Measurements from ENCODE around the gene GNAI3.

The GNAI3 gene

DNA sequence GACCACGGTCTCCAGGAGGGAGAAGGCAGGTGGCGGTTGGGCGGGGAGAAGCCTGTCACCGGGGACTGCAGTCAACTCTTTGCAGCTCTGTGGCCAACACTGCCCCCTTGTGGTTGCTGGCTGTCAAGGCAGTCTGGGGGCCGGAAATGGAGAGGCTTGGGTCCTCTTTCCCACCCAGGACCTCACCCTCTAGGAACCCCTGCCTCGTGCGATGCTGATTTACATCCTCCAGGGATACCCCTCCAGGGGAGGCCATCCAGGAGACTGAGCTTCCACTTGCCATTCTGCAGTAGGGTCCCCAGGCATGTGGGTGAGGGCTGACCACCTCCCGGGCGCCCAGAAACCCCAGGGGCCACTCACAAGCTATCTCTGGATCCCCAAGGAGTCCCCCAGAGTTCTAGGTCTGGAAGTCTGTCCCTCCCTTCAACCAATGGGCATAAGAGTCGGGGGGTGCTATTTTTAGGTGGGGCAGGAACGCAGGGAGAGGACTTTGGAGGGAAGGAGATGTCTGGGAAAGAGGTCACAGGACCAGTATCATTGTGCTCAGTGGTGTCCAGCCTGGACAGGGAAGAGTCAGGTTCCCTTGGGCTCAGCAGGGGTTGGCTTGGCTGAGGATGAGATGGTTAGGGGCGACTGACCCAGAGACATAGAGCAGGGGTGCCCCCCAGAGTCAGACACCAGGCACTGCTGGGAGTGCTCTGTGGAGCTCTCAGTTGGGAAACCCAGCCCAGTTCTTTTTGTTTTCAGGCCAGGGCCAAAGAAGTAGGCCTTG lies 15.9 kb upstream of the GNAI3 start:
- H3K27ac ChIP-seq: peak overlapping the region; percentile 81

DNA sequence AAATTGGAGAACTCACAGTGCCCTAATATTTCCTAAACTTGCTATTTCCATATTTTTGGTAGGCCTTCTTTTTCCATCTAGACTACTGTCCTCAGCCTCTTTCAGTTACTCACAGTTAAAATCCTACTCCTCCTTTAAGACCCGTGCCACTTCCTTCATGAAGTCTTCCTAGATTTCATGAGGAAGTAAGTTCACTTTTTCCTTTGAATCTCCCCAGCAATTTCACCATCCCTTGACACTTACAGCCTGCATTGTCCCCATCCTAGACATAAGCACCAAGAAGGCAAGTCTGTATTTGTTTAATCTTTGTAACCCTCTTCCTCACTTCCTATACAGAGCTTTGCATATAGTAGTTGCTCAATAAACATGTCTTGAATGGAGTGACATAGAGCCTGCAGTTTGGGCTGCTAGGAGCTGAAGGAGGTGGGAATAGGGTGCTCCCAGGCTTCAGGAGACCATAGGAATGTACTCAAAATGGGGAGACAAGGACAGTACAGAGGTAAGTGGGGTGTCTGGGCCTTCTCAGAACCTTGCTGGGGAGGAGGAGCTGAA lies 14.0 kb upstream of the GNAI3 start:
- Histone ChIP-seq H3K27me3 (ENCODE audit: insufficient read depth, low read depth, severe bottlenecking) (no peaks in the 10 kb centered on the region), H3K27ac (no peak overlapping the region), H3K4me3 (ENCODE audit: low read depth, low read length) (no peak overlapping the region), H3K36me3 (no peaks in the 10 kb centered on the region), H3K9me3 (ENCODE audit: severe bottlenecking) (no peaks in the 10 kb centered on the region)
- no peak for DNase-seq
- TF ChIP-seq, protein P1, sequence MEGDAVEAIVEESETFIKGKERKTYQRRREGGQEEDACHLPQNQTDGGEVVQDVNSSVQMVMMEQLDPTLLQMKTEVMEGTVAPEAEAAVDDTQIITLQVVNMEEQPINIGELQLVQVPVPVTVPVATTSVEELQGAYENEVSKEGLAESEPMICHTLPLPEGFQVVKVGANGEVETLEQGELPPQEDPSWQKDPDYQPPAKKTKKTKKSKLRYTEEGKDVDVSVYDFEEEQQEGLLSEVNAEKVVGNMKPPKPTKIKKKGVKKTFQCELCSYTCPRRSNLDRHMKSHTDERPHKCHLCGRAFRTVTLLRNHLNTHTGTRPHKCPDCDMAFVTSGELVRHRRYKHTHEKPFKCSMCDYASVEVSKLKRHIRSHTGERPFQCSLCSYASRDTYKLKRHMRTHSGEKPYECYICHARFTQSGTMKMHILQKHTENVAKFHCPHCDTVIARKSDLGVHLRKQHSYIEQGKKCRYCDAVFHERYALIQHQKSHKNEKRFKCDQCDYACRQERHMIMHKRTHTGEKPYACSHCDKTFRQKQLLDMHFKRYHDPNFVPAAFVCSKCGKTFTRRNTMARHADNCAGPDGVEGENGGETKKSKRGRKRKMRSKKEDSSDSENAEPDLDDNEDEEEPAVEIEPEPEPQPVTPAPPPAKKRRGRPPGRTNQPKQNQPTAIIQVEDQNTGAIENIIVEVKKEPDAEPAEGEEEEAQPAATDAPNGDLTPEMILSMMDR (IDR thresholded peaks at IDR 0.05; ENCODE audit: low read depth, low read length): no peak

More for the DNA sequence above, 15.9 kb upstream of the GNAI3 start:
- Histone ChIP-seq H3K36me3 (no peaks in the 10 kb centered on the region), H3K4me3 (ENCODE audit: low read depth, low read length) (peak overlapping the region; percentile 40), H3K27me3 (ENCODE audit: insufficient read depth, low read depth, severe bottlenecking) (no peaks in the 10 kb centered on the region), H3K9me3 (ENCODE audit: severe bottlenecking) (no peaks in the 10 kb centered on the region)
- TF ChIP-seq, protein P1 (IDR thresholded peaks at IDR 0.05; ENCODE audit: low read depth, low read length): peak; percentile 97
- peak; percentile 92 for DNase-seq

DNA sequence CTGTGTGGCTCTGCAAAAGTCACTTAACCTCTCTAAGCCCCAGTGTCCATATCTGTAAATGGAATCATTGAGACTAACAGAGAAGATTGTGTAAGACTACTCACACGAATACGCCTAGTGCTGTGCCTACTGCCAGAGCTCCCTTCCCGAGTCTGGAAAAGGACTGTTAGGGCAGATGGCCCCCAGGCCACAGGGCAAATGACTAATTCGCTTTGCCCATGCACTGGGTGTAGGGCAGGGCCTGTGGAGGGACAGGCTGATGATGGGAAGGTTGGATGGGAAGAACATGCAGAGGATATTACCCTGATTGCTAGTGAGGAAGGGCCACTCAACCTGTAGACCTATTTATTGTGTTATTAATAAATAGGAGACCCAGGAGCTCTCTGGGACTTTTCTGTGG lies 12.9 kb upstream of the GNAI3 start:
- no peaks in the 10 kb centered on the region for H3K36me3 ChIP-seq
- no peaks in the 10 kb centered on the region for H3K27me3 ChIP-seq (ENCODE audit: insufficient read depth, low read depth, severe bottlenecking)
- H3K27ac ChIP-seq: peak overlapping the region; percentile 63
- H3K9me3 ChIP-seq (ENCODE audit: severe bottlenecking): no peaks in the 10 kb centered on the region
- DNase-seq: no peak
- H3K4me3 ChIP-seq (ENCODE audit: low read depth, low read length): no peak overlapping the region
- TF ChIP-seq, protein P1 (IDR thresholded peaks at IDR 0.05; ENCODE audit: low read depth, low read length): no peak

DNA sequence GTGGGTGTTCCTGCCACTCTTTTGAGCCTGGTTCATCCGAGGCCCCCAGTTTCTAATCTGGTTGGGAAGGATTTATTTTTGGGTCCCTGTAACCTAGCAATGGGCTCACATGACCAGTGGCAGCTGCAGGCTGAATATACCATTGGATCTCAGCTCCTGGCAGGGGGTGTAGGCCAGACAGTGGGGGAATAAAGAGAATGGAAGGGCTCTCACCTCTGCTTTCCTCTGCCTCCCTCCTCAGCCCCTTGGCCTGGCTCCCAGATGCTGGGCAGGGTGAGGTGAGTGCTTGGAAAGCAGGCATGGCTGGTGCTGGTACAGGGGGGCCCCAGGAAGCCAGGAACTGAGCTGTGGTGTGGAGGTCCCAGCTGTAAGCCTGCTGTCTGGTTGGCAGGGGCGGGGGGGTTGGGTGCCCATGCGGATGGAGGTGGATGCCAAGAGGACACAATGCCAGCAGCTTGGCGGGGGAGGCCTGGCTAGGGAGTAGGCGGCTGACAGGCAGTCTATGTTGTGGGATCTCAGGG lies 12.4 kb upstream of the GNAI3 start:
- Histone ChIP-seq H3K36me3 (no peaks in the 10 kb centered on the region), H3K27me3 (ENCODE audit: insufficient read depth, low read depth, severe bottlenecking) (no peaks in the 10 kb centered on the region), H3K27ac (peak overlapping the region; percentile 63), H3K4me3 (ENCODE audit: low read depth, low read length) (no peak overlapping the region), H3K9me3 (ENCODE audit: severe bottlenecking) (no peaks in the 10 kb centered on the region)
- TF ChIP-seq, protein P1 (IDR thresholded peaks at IDR 0.05; ENCODE audit: low read depth, low read length): no peak
- DNase-seq: peak; percentile 70

DNA sequence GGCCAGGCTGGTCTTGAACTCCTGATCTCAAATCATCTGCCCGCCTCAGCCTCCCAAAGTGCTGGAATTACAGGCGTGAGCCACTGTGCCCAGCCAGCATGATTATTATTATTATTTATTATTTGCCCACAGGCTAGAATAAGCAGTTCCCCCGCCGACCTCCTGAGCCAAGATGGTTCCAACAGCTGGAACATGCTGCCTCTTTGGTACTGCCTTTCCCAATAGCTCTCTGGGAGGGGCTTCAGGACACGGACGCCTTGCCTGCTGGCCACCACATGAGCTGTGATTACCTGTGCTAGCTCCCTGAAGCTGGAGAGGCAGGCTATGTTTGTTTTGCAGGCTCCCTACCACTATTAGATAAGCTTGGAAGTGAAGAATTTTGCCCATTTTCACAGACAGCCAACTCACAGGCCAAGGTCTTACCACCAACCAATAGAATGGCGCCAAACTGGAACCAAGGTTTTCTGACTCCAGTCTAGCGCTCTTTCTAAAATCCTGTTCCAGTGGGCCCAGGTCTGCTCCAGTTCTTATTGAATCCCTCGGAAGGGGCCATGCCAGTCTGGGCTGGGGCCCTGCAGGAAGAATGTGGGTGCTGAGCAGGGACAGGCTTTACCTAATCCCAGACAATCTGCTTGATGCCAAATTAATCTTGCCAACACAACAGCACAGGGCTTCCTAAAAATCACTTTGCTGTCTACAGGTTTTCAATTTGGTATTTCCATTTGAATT lies 10.8 kb upstream of the GNAI3 start:
- no peaks in the 10 kb centered on the region for H3K36me3 ChIP-seq
- H3K9me3 ChIP-seq (ENCODE audit: severe bottlenecking): no peaks in the 10 kb centered on the region
- no peaks in the 10 kb centered on the region for H3K27me3 ChIP-seq (ENCODE audit: insufficient read depth, low read depth, severe bottlenecking)
- TF ChIP-seq, protein P1 (IDR thresholded peaks at IDR 0.05; ENCODE audit: low read depth, low read length): no peak
- peak; percentile 47 for DNase-seq
- no peak overlapping the region for H3K4me3 ChIP-seq (ENCODE audit: low read depth, low read length)
- H3K27ac ChIP-seq: peak overlapping the region; percentile 3; the same call in 1 of the 2 replicates
